Loucy (cell line): ENCODE measurements around the gene FAM181A.

Experiments
- H2AFZ ChIP-seq: fragments of 200-600 bp; sonication (generic); 2 replicates; pipeline ENCODE4 v1.6.0; 2016; ENCODE audit warnings: antibody characterized with exemption, mild to moderate bottlenecking, low read length, moderate library complexity
- H3F3A ChIP-seq: fragments of 200-600 bp; 2 replicates; pipeline ENCODE4 v1.6.0; 2016; ENCODE audit warnings: antibody characterized with exemption, low read depth, mild to moderate bottlenecking
- H3K27me3 ChIP-seq: fragments of 200-600 bp; sonication (generic); 2 replicates; pipeline ENCODE4 v1.6.1; 2014; ENCODE audit warnings: low read length, mild to moderate bottlenecking; ENCODE audit not compliant: insufficient read depth, poor library complexity, severe bottlenecking
- H3K36me3 ChIP-seq: fragments of 200-600 bp; sonication (generic); 2 replicates; pipeline ENCODE4 v1.6.1; 2016; ENCODE audit warnings: low read length; ENCODE audit not compliant: insufficient read depth
- H3K4me1 ChIP-seq: fragments of 200-600 bp; sonication (generic); 2 replicates; pipeline ENCODE4 v1.5.1; 2014; ENCODE audit warnings: low read length, mild to moderate bottlenecking; ENCODE audit not compliant: insufficient read depth, poor library complexity, severe bottlenecking
- H3K4me2 ChIP-seq: fragments of 200-600 bp; sonication (generic); 2 replicates; pipeline ENCODE4 v1.6.0; 2014; ENCODE audit warnings: antibody characterized with exemption, low read length, low read depth, mild to moderate bottlenecking; ENCODE audit not compliant: poor library complexity, severe bottlenecking
- H3K4me3 ChIP-seq: fragments of 200-600 bp; sonication (generic); 2 replicates; pipeline ENCODE4 v1.5.1; 2014; ENCODE audit warnings: low read length, mild to moderate bottlenecking, mixed read lengths; ENCODE audit not compliant: poor library complexity, severe bottlenecking
- H3K79me2 ChIP-seq: fragments of 200-600 bp; sonication (generic); 2 replicates; pipeline ENCODE4 v1.6.1; 2014; ENCODE audit warnings: low read length; ENCODE audit not compliant: insufficient read depth
- H3K9ac ChIP-seq: fragments of 200-600 bp; sonication (generic); 2 replicates; pipeline ENCODE4 v1.6.0; 2014; ENCODE audit warnings: mild to moderate bottlenecking, low read depth, low read length, moderate library complexity; ENCODE audit not compliant: poor library complexity, severe bottlenecking
- H3K9me2 ChIP-seq: fragments of 200-600 bp; sonication (generic); replicated peaks from 2 replicates; pipeline ENCODE4 v1.6.1; 2016; ENCODE audit warnings: low read depth, low read length, mixed read lengths
- H3K9me3 ChIP-seq: fragments of 200-600 bp; sonication (generic); 2 replicates; pipeline ENCODE4 v1.6.1; 2014; ENCODE audit warnings: mild to moderate bottlenecking, antibody characterized with exemption, low read length, low read depth; ENCODE audit not compliant: insufficient read depth
- H4K20me1 ChIP-seq: fragments of 200-600 bp; sonication (generic); 2 replicates; pipeline ENCODE4 v1.6.0; 2014; ENCODE audit warnings: antibody characterized with exemption, low read length, mild to moderate bottlenecking; ENCODE audit not compliant: insufficient read depth, poor library complexity, severe bottlenecking
- CTCF ChIP-seq: fragments of 200-600 bp; sonication (generic); conservative IDR thresholded peaks from 2 replicates; pipeline ENCODE4 v1.5.1; 2014; ENCODE audit warnings: mild to moderate bottlenecking, antibody characterized with exemption, low read length
- EZH2phosphoT487 ChIP-seq: fragments of 200-600 bp; IDR thresholded peaks from 2 replicates; pipeline ENCODE4 v1.6.1; 2018; ENCODE audit warnings: antibody characterized with exemption, mild to moderate bottlenecking, moderate library complexity, borderline replicate concordance

Gene FAM181A

GRCh38 chr14:93879362-93879983 lies 47.7 kb upstream of the FAM181A start:
- H3K4me1 ChIP-seq: no peaks in the 10 kb centered on the region
- H3K79me2 ChIP-seq: no peaks in the 10 kb centered on the region
- peaks cover 10% of the 10 kb centered on the region for H3K9me3 ChIP-seq
- no peaks in the 10 kb centered on the region for H4K20me1 ChIP-seq
- H3K9ac ChIP-seq: no peak overlapping the region
- H3K4me3 ChIP-seq: no peak overlapping the region
- no peaks in the 10 kb centered on the region for H3F3A ChIP-seq
- no peak overlapping the region for H3K4me2 ChIP-seq
- H3K27me3 ChIP-seq: no peaks in the 10 kb centered on the region
- no peaks in the 10 kb centered on the region for H3K9me2 ChIP-seq
- H2AFZ ChIP-seq: no peak overlapping the region
- H3K36me3 ChIP-seq: no peaks in the 10 kb centered on the region
- no peak for TF ChIP-seq CTCF
- no peak for TF ChIP-seq EZH2phosphoT487

GRCh38 chr14:93880021-93880820 lies 46.9 kb upstream of the FAM181A start:
- H3K4me3 ChIP-seq: no peak overlapping the region
- no peaks in the 10 kb centered on the region for H4K20me1 ChIP-seq
- no peaks in the 10 kb centered on the region for H3K27me3 ChIP-seq
- H3K36me3 ChIP-seq: no peaks in the 10 kb centered on the region
- no peaks in the 10 kb centered on the region for H3F3A ChIP-seq
- TF ChIP-seq CTCF: no peak
- no peak for TF ChIP-seq EZH2phosphoT487
- no peak overlapping the region for H2AFZ ChIP-seq
- H3K9me3 ChIP-seq: peaks cover 10% of the 10 kb centered on the region
- H3K4me1 ChIP-seq: no peaks in the 10 kb centered on the region
- no peaks in the 10 kb centered on the region for H3K9me2 ChIP-seq
- no peak overlapping the region for H3K9ac ChIP-seq
- H3K4me2 ChIP-seq: no peak overlapping the region
- no peaks in the 10 kb centered on the region for H3K79me2 ChIP-seq

- Histone ChIP-seq H3K79me2 (no peaks in the 10 kb centered on the region), H3K36me3 (no peaks in the 10 kb centered on the region), H3K9ac (no peak overlapping the region), H3K4me3 (no peak overlapping the region), H3K4me2 (no peak overlapping the region), H3K9me3 (peaks cover 4% of the 10 kb centered on the region), H3F3A (no peaks in the 10 kb centered on the region), H4K20me1 (no peaks in the 10 kb centered on the region), H2AFZ (no peak overlapping the region), H3K27me3 (no peaks in the 10 kb centered on the region), H3K9me2 (no peaks in the 10 kb centered on the region), H3K4me1 (no peaks in the 10 kb centered on the region)
- TF ChIP-seq CTCF: no peak
- TF ChIP-seq EZH2phosphoT487: no peak
Observed at GRCh38 chr14:93884950-93885349, 42.2 kb upstream of the FAM181A start.
